ENCODE measurements around the gene CCDC40.

- TF ChIP-seq CTCF (IDR thresholded peaks at IDR 0.05) (no peak), POLR2A (IDR thresholded peaks at IDR 0.05) (no peak)
Observed at GRCh38 chr17:80092959-80093358, 56.5 kb downstream of the CCDC40 start.

All from adrenal gland (tissue), 5 donors.